WTC11 (cell line): ENCODE results near the gene PRKAB2. TPM values are rescaled to one million over a fixed set of nuclear protein-coding genes. Genes with fewer than 3 reads are reported as not detected.
A peak's percentile ranks its signal among the peaks of the same experiment; 100 is the strongest.

Experiments
- ATAC-seq: fragments of 200-7000 bp; cut with Tn5 transposase; 2 replicates; pipeline ENCODE4 v1.10.0; 2021; ENCODE audit warnings: mild to moderate bottlenecking, moderate library complexity
- CTCF ChIA-PET: fragments of 300-600 bp; sonication (Branson Sonifier 250); formaldehyde crosslinking; loops from one replicate; lab custom pipeline; 2021; ENCODE audit warnings: antibody characterized with exemption; lab: Charles Lee
- POLR2A ChIA-PET: fragments of 350-600 bp; sonication (Branson Sonifier 250); formaldehyde crosslinking; loops from one replicate; lab custom pipeline; 2021; ENCODE audit warnings: antibody characterized with exemption; lab: Charles Lee
- DNase-seq: peaks from one replicate; pipeline ENCODE4 v3.0.0; 2021; ENCODE audit warnings: low spot score
- H3K27ac Mint-ChIP-seq: 2 replicates; pipeline ENCODE4 v1.8.0; 2021; ENCODE audit warnings: mixed read lengths
- H3K27me3 Mint-ChIP-seq: 2 replicates; pipeline ENCODE4 v1.8.0; 2021; ENCODE audit warnings: low read depth, mild to moderate bottlenecking, moderate library complexity, mixed read lengths
- H3K36me3 Mint-ChIP-seq: 2 replicates; pipeline ENCODE4 v1.8.0; 2021; ENCODE audit warnings: mixed read lengths
- H3K4me1 Mint-ChIP-seq: 2 replicates; pipeline ENCODE4 v1.8.0; 2022; ENCODE audit warnings: mixed read lengths
- H3K4me3 Mint-ChIP-seq: 2 replicates; pipeline ENCODE4 v1.8.0; 2021; ENCODE audit warnings: mild to moderate bottlenecking, moderate library complexity, mixed read lengths
- H3K9me3 Mint-ChIP-seq: 2 replicates; pipeline ENCODE4 v1.8.0; 2021; ENCODE audit warnings: mixed read lengths
- ATF1 ChIP-seq: sonication (generic); formaldehyde crosslinking; IDR thresholded peaks from 2 replicates; pipeline ENCODE4 v1.8.1; 2023; ENCODE audit warnings: mild to moderate bottlenecking, moderate library complexity, missing genetic modification reagents
- CBFB ChIP-seq: sonication (generic); formaldehyde crosslinking; IDR thresholded peaks from 2 replicates; pipeline ENCODE4 v1.8.1; 2022; ENCODE audit warnings: mild to moderate bottlenecking, low read depth, missing genetic modification reagents
- EMX1 ChIP-seq: fragments of 250-450 bp; sonication (Bioruptor Pico); IDR thresholded peaks from 2 replicates; pipeline ENCODE4 v1.8.0; 2021; ENCODE audit warnings: mild to moderate bottlenecking
- FOXJ3 ChIP-seq: sonication (generic); formaldehyde crosslinking; IDR thresholded peaks from 2 replicates; pipeline ENCODE4 v1.9.0; 2021; ENCODE audit warnings: missing genetic modification reagents, mild to moderate bottlenecking, borderline replicate concordance
- GTF2I ChIP-seq: fragments of 250-450 bp; sonication (Bioruptor Pico); conservative IDR thresholded peaks from 2 replicates; pipeline ENCODE4 v1.4.0; 2021; ENCODE audit warnings: mild to moderate bottlenecking
- IRF2 ChIP-seq: sonication (generic); formaldehyde crosslinking; IDR thresholded peaks from 2 replicates; pipeline ENCODE4 v1.8.0; 2022; ENCODE audit warnings: low read depth, missing genetic modification reagents, borderline replicate concordance
- JUN ChIP-seq: sonication (generic); formaldehyde crosslinking; IDR thresholded peaks from 2 replicates; pipeline ENCODE4 v1.8.0; 2023; ENCODE audit warnings: mild to moderate bottlenecking, missing genetic modification reagents
- NFE2L1 ChIP-seq: sonication (generic); formaldehyde crosslinking; IDR thresholded peaks from 2 replicates; pipeline ENCODE4 v1.8.1; 2023; ENCODE audit warnings: missing genetic modification reagents
- NFYB ChIP-seq: sonication (generic); formaldehyde crosslinking; conservative IDR thresholded peaks from 2 replicates; pipeline ENCODE4 v1.8.0; 2022; ENCODE audit warnings: low read depth, missing genetic modification reagents
- OVOL2 ChIP-seq: fragments of 250-450 bp; sonication (Bioruptor Pico); IDR thresholded peaks from 2 replicates; pipeline ENCODE4 v1.9.0; 2021; ENCODE audit warnings: mild to moderate bottlenecking, borderline replicate concordance
- ZNF121 ChIP-seq: sonication (generic); formaldehyde crosslinking; IDR thresholded peaks from 2 replicates; pipeline ENCODE4 v1.8.0; 2023; ENCODE audit warnings: missing genetic modification reagents
- ZNF138 ChIP-seq: sonication (generic); formaldehyde crosslinking; conservative IDR thresholded peaks from 2 replicates; pipeline ENCODE4 v1.8.1; 2022; ENCODE audit warnings: mild to moderate bottlenecking, moderate library complexity, missing genetic modification reagents
- ZNF232 ChIP-seq: sonication (generic); formaldehyde crosslinking; IDR thresholded peaks from 2 replicates; pipeline ENCODE4 v1.8.0; 2022; ENCODE audit warnings: mild to moderate bottlenecking, missing genetic modification reagents
- ZNF317 ChIP-seq: sonication (generic); formaldehyde crosslinking; IDR thresholded peaks from 2 replicates; pipeline ENCODE4 v1.8.1; 2023; ENCODE audit warnings: low read depth, mild to moderate bottlenecking, moderate library complexity, missing genetic modification reagents, borderline replicate concordance
- ZNF671 ChIP-seq: fragments of 250-450 bp; sonication (Bioruptor Pico); IDR thresholded peaks from 2 replicates; pipeline ENCODE4 v1.8.0; 2021; ENCODE audit warnings: mild to moderate bottlenecking
- total RNA-seq: library from RNA; stranded (reverse); gene quantifications from 3 replicates; pipeline ENCODE4 v1.2.3, GENCODE V29; 2021
- TF ChIP-seq, protein P1 (sequence below): sonication (generic); formaldehyde crosslinking; IDR thresholded peaks from 2 replicates; pipeline ENCODE4 v1.8.1; 2022; ENCODE audit warnings: low read depth, missing genetic modification reagents, borderline replicate concordance
- TF ChIP-seq, protein P2 (sequence below): sonication (generic); formaldehyde crosslinking; IDR thresholded peaks from 2 replicates; pipeline ENCODE4 v1.8.1; 2022; ENCODE audit warnings: missing genetic modification reagents, borderline replicate concordance
- TF ChIP-seq, protein P3 (sequence below): sonication (generic); formaldehyde crosslinking; IDR thresholded peaks from 2 replicates; pipeline ENCODE4 v1.8.1; 2022; ENCODE audit warnings: low read depth, mild to moderate bottlenecking, moderate library complexity, missing genetic modification reagents, borderline replicate concordance
- TF ChIP-seq, protein P4 (sequence below): sonication (generic); formaldehyde crosslinking; IDR thresholded peaks from 2 replicates; pipeline ENCODE4 v1.8.0; 2023; ENCODE audit warnings: mild to moderate bottlenecking, missing genetic modification reagents
- TF ChIP-seq, protein P5 (sequence below): fragments of 250-450 bp; sonication (Bioruptor Pico); IDR thresholded peaks from 2 replicates; pipeline ENCODE4 v2.1.2; 2022; ENCODE audit warnings: mild to moderate bottlenecking, moderate library complexity
- TF ChIP-seq, protein P6 (sequence below): fragments of 250-450 bp; sonication (Bioruptor Pico); IDR thresholded peaks from 2 replicates; pipeline ENCODE4 v1.9.0; 2021; ENCODE audit warnings: moderate library complexity, mild to moderate bottlenecking, inconsistent platforms, borderline replicate concordance
- TF ChIP-seq, protein P7 (sequence below): sonication (generic); formaldehyde crosslinking; IDR thresholded peaks from 2 replicates; pipeline ENCODE4 v1.8.0; 2023; ENCODE audit warnings: missing genetic modification reagents

The PRKAB2 gene
- total RNA-seq, 1 experiment from 2014 or later, result 28.3 TPM

DNA sequence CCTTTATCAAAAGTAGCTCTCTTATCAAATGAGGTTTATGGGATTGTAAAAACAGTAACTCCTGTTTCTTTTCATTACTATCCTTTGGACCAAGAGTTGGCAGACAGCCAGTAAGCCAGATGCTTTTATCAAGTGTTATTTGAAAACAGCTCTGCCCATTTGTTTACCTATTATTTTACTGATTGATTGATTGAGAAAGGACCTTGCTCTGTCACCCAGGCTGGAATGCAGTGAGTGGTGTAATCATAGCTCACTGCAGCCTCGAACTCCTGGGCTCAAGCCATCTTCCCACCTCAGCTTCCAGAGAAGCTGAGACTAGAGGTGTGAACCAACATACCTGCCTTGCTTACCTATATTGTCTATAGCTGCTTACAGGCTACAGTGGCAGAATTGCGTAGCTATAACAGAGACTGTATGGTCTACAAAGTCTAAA, 3.6 kb downstream of the PRKAB2 start:
- H3K27me3 Mint-ChIP-seq, result no peaks in the 10 kb centered on the region

DNA sequence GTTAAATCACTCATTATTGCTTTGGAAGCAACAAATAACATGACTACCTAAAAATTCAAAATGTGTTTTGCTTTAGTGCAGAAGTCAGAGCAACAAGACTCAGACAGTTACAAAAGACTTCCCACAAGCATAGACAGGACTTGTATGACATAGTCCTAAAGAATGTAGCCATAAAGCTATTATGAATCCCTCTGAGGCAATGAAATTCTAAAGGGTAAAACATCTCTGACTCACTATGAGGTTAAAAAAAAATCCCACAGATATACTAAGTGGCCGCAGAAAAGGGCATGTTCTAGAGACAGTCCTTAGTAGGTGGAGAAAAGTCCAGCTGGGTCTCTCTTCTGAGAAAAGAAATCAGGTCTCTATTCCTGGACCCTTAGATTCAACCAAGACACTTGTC, 4.9 kb downstream of the PRKAB2 start:
- H3K4me1 Mint-ChIP-seq, result peaks cover 29% of the 10 kb centered on the region
- ATAC-seq, result no peak
- ChIA-PET CTCF (no interaction called here), POLR2A (no interaction called here)
- H3K9me3 Mint-ChIP-seq, result no peaks in the 10 kb centered on the region
- DNase-seq, result no peak
- no peaks in the 10 kb centered on the region for H3K27me3 Mint-ChIP-seq
- H3K27ac Mint-ChIP-seq, result no peak overlapping the region
- H3K4me3 Mint-ChIP-seq, result no peak overlapping the region
- H3K36me3 Mint-ChIP-seq, result peaks cover 37% of the 10 kb centered on the region
- TF ChIP-seq ZNF671 (CRISPR knock-in tag) (no peak), CBFB (CRISPR knock-in tag) (no peak), EMX1 (CRISPR knock-in tag) (no peak), GTF2I (CRISPR knock-in tag) (no peak), ZNF138 (CRISPR knock-in tag) (no peak)
- TF ChIP-seq, protein P1, sequence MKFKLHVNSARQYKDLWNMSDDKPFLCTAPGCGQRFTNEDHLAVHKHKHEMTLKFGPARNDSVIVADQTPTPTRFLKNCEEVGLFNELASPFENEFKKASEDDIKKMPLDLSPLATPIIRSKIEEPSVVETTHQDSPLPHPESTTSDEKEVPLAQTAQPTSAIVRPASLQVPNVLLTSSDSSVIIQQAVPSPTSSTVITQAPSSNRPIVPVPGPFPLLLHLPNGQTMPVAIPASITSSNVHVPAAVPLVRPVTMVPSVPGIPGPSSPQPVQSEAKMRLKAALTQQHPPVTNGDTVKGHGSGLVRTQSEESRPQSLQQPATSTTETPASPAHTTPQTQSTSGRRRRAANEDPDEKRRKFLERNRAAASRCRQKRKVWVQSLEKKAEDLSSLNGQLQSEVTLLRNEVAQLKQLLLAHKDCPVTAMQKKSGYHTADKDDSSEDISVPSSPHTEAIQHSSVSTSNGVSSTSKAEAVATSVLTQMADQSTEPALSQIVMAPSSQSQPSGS (CRISPR knock-in tag), result no peak
- TF ChIP-seq, protein P2, sequence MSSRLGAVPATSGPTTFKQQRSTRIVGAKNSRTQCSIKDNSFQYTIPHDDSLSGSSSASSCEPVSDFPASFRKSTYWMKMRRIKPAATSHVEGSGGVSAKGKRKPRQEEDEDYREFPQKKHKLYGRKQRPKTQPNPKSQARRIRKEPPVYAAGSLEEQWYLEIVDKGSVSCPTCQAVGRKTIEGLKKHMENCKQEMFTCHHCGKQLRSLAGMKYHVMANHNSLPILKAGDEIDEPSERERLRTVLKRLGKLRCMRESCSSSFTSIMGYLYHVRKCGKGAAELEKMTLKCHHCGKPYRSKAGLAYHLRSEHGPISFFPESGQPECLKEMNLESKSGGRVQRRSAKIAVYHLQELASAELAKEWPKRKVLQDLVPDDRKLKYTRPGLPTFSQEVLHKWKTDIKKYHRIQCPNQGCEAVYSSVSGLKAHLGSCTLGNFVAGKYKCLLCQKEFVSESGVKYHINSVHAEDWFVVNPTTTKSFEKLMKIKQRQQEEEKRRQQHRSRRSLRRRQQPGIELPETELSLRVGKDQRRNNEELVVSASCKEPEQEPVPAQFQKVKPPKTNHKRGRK, result no peak
- TF ChIP-seq, protein P3, sequence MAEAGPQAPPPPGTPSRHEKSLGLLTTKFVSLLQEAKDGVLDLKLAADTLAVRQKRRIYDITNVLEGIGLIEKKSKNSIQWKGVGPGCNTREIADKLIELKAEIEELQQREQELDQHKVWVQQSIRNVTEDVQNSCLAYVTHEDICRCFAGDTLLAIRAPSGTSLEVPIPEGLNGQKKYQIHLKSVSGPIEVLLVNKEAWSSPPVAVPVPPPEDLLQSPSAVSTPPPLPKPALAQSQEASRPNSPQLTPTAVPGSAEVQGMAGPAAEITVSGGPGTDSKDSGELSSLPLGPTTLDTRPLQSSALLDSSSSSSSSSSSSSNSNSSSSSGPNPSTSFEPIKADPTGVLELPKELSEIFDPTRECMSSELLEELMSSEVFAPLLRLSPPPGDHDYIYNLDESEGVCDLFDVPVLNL (CRISPR knock-in tag), result no peak
- TF ChIP-seq, protein P4, sequence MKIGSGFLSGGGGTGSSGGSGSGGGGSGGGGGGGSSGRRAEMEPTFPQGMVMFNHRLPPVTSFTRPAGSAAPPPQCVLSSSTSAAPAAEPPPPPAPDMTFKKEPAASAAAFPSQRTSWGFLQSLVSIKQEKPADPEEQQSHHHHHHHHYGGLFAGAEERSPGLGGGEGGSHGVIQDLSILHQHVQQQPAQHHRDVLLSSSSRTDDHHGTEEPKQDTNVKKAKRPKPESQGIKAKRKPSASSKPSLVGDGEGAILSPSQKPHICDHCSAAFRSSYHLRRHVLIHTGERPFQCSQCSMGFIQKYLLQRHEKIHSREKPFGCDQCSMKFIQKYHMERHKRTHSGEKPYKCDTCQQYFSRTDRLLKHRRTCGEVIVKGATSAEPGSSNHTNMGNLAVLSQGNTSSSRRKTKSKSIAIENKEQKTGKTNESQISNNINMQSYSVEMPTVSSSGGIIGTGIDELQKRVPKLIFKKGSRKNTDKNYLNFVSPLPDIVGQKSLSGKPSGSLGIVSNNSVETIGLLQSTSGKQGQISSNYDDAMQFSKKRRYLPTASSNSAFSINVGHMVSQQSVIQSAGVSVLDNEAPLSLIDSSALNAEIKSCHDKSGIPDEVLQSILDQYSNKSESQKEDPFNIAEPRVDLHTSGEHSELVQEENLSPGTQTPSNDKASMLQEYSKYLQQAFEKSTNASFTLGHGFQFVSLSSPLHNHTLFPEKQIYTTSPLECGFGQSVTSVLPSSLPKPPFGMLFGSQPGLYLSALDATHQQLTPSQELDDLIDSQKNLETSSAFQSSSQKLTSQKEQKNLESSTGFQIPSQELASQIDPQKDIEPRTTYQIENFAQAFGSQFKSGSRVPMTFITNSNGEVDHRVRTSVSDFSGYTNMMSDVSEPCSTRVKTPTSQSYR (CRISPR knock-in tag), result no peak
- TF ChIP-seq, all 79 proteins: peak for 0

More for the DNA sequence above, 3.6 kb downstream of the PRKAB2 start:
- DNase-seq (no peak), ATAC-seq (no peak)
- POLR2A ChIA-PET, result no interaction called here
- CTCF ChIA-PET, result interaction anchor here (1.4 kb wide), 1 partner anchor 74 kb away, joined by 13 read pairs; the partner anchor contains the start of gene CHD1L
- TF ChIP-seq, protein P5, sequence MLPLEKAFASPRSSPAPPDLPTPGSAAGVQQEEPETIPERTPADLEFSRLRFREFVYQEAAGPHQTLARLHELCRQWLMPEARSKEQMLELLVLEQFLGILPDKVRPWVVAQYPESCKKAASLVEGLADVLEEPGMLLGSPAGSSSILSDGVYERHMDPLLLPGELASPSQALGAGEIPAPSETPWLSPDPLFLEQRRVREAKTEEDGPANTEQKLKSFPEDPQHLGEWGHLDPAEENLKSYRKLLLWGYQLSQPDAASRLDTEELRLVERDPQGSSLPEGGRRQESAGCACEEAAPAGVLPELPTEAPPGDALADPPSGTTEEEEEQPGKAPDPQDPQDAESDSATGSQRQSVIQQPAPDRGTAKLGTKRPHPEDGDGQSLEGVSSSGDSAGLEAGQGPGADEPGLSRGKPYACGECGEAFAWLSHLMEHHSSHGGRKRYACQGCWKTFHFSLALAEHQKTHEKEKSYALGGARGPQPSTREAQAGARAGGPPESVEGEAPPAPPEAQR (CRISPR knock-in tag), result no peak
- no peak for TF ChIP-seq ZNF121 (CRISPR knock-in tag)
- no peak for TF ChIP-seq GTF2I (CRISPR knock-in tag)
- TF ChIP-seq ZNF232 (CRISPR knock-in tag), result no peak
- TF ChIP-seq, protein P1 (CRISPR knock-in tag), result no peak
- no peak for TF ChIP-seq NFYB (CRISPR knock-in tag)
- no peak for TF ChIP-seq ZNF138 (CRISPR knock-in tag)
- no peak for TF ChIP-seq JUN (CRISPR knock-in tag)
- no peak for TF ChIP-seq NFE2L1
- TF ChIP-seq FOXJ3 (CRISPR knock-in tag), result no peak
- TF ChIP-seq, protein P6, sequence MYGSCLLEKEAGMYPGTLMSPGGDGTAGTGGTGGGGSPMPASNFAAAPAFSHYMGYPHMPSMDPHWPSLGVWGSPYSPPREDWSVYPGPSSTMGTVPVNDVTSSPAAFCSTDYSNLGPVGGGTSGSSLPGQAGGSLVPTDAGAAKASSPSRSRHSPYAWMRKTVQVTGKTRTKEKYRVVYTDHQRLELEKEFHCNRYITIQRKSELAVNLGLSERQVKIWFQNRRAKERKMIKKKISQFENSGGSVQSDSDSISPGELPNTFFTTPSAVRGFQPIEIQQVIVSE, result no peak
- TF ChIP-seq OVOL2 (CRISPR knock-in tag), result no peak
- no peak for TF ChIP-seq ZNF317 (CRISPR knock-in tag)
- TF ChIP-seq IRF2, result no peak
- TF ChIP-seq ATF1 (CRISPR knock-in tag), result no peak
- TF ChIP-seq, protein P7, sequence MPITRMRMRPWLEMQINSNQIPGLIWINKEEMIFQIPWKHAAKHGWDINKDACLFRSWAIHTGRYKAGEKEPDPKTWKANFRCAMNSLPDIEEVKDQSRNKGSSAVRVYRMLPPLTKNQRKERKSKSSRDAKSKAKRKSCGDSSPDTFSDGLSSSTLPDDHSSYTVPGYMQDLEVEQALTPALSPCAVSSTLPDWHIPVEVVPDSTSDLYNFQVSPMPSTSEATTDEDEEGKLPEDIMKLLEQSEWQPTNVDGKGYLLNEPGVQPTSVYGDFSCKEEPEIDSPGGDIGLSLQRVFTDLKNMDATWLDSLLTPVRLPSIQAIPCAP, result no peak
- Mint-ChIP-seq H3K9me3 (no peaks in the 10 kb centered on the region), H3K4me3 (peak overlapping the region; percentile 95; the same call in 1 of the 2 replicates), H3K27ac (peak overlapping the region; percentile 81), H3K4me1 (peaks cover 39% of the 10 kb centered on the region), H3K36me3 (peaks cover 34% of the 10 kb centered on the region)
